ENCODE measurements around the gene MILR1.
A peak's percentile ranks its signal among the peaks of the same experiment; 100 is the strongest.
"Not testable (repeated sequence)": the region's sequence is repeated elsewhere in the genome, so short reads cannot be mapped to it uniquely, and the experiment has no call there.

The MILR1 gene, protein sequence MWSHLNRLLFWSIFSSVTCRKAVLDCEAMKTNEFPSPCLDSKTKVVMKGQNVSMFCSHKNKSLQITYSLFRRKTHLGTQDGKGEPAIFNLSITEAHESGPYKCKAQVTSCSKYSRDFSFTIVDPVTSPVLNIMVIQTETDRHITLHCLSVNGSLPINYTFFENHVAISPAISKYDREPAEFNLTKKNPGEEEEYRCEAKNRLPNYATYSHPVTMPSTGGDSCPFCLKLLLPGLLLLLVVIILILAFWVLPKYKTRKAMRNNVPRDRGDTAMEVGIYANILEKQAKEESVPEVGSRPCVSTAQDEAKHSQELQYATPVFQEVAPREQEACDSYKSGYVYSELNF

DNA sequence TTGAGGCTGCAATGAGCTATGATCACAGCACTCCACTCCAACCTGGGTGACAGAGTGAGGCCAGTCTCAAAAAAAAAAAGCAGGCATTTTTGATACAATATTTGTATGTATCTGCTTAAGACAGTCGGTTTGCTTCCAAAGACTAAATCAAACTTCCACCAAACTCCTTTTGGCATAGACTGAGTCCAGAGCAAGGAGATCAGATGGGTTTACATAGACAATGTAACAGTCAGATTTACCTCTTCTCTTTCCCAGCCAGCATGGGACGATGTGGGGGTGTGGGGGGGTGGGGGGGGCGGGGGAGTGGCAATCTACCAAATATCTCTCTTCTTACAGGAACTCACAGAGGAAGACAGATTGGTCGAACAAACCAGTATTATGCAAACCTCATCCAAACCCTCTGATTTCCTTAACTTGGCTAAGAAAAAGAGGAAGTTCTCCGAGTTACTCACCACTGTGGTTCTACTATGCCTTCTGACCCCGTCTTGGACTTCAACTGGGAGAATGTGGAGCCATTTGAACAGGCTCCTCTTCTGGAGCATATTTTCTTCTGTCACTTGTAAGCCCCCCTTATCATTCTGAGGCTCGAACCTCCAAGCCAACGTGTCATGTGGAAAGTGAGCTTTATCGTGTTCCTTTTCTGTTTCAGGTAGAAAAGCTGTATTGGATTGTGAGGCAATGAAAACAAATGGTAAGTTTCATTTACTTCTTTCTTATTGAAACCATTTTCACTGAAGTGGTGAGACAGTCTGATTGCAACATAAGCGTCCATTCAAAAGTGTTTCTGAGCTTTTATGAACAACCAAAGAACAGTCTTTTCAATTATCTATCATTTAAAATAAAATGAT is at the start of gene MILR1:
Gene MILR1, plus strand, starts transcription at position 451 of the 848 bp plus-strand sequence. Its CDS starts 54 bp downstream, at position 505.
- peak within 1 kb of the TSS in 19 of 21 experiments; percentile 13 to 80 (median 54) for H3K27ac ChIP-seq
- H3K4me3 ChIP-seq: peak within 1 kb of the TSS in 2 of 7 experiments; percentile 4 to 13

DNA sequence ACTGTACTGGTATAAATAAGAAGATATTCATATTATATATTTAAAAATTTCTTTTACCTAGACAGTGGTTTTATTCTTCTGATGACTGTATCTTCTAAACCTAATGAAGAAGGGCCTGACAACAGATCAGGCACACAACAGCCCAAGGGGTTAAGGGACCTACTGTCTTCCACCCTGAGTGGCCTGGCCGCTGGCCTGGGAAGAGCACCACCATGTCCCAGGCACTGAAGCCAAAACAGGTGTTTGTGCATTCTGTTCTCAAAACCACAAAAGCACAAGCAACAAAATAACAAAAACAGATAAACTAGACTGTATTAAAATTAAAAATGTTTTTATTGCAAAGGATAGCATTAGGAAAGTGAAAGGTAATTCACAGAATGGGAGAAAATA is 49.2 kb upstream of the MILR1 start:
- Histone ChIP-seq H3K27ac (peak overlapping the region in 1 of 21 experiments; percentile 36), H3K4me3 (no peak overlapping the region)

DNA sequence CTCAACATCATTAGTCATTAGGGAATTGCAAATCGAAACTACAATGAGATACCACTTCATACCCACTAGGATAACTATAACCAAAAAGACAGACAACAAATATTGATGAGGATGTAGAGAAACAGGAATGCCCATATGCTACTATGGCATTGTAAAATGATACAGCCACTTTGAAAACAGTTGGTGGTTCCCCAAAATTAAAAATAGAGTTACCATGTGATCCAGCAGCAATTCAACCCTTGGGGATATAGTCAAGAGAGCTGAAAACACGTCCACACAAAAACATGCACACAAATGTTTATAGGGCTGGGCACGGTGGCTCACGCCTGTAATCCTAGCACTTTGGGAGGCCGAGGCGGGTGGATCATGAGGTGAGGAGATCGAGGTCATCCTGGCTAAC is 48.3 kb upstream of the MILR1 start:
- Histone ChIP-seq H3K4me3 (no peak overlapping the region), H3K27ac (peak overlapping the region in 1 of 21 experiments; percentile 3)

DNA sequence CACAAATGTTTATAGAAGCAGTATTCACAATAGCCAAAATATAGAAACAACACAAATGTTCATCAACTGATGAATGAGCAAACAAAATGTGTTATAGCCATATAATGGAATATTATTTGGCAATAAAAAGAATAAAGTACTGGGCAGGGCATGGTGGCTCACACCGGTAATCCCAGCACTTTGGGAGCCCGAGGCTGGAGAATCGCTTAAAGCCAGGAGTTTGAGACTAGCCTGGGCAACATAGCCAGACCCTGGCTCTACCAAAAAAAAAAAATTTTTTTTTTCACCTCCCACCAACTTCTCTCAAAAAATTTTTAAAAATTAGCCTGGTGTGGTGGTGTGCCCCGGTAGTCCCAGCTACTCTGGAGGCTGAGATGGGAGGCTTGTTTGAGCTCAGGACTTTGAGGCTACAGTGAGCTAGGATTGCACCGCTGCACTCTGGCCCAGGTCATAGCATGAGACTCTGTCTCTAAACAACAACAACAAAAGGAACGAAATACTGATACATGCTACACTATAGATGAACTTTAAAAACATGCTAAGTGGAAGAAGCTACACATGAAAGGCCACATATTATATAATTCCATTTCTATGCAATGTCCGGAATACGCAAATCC is 47.6 kb upstream of the MILR1 start:
- Histone ChIP-seq H3K4me3 (no peak overlapping the region), H3K27ac (peak overlapping the region in 2 of 21 experiments; percentile 40 to 58)

DNA sequence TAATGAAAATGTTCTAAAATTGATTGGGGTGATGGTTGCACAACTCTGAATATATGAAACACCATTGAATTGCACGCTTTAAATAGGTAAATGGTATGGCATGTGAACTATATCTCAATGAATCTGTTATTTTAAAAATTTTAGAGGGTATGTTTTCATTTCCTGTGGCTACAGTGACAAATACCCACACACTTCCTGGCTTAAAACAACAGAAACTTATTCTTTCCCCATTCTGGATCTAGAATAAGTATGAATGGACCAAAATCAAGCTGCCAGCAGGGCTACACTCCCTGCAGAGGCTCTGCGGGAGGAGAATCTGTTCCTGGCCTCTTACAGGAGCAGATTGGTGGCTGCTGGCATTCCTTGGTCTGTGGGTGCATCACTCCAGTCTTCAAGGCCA is 47.0 kb upstream of the MILR1 start:
- peak overlapping the region in 3 of 21 experiments; percentile 24 to 58 (median 40) for H3K27ac ChIP-seq
- no peak overlapping the region for H3K4me3 ChIP-seq

DNA sequence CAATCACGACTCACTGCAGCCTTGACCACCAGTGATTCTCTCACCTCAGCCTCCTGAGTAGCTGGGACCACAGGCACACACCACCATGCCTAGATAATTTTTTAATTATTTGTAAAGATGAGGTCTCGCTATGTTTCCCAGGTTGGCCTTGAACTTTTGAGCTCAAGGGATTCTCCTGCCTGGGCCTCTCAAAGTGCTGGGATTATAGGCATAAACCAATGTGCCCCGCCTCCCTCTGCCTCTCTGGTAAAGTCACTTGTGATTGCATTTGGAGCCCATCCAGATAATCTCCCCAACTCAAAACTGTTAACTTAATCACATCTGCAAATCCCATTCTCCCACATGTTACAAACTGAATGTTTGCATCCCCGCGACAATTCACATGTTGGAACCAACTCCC is 46.4 kb upstream of the MILR1 start:
- Histone ChIP-seq H3K27ac (peak overlapping the region in 2 of 21 experiments; percentile 24 to 58), H3K4me3 (no peak overlapping the region)

DNA sequence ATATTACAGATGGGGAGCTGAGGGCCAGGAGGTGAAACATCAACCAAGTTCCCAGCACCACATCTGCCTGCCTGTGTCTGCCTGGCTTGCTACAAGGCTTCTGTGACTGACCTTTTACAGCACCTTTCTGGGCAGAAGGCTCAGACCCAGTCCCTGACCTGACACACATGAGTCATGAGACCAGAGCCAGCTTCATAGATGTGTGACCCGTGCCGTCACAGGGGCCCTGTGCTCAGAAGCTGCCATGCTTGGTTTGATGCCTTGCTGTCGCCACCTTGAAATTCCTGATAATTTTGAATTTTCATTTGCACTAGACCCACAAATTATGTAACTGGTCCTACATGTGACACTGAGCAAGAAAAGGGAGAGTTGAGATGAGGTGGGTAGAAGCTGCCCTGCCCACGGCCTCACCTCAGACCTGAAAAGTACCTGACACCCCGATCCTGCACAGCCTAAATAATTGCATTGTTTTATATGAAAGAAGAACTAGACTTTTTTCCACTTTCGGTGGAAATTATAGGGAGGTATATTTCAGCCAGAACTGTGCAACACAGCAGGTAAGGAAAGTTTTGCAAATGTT is 44.9 kb upstream of the MILR1 start:
- H3K4me3 ChIP-seq: no peak overlapping the region
- H3K27ac ChIP-seq: peak overlapping the region in 4 of 21 experiments; percentile 24 to 46 (median 33)

DNA sequence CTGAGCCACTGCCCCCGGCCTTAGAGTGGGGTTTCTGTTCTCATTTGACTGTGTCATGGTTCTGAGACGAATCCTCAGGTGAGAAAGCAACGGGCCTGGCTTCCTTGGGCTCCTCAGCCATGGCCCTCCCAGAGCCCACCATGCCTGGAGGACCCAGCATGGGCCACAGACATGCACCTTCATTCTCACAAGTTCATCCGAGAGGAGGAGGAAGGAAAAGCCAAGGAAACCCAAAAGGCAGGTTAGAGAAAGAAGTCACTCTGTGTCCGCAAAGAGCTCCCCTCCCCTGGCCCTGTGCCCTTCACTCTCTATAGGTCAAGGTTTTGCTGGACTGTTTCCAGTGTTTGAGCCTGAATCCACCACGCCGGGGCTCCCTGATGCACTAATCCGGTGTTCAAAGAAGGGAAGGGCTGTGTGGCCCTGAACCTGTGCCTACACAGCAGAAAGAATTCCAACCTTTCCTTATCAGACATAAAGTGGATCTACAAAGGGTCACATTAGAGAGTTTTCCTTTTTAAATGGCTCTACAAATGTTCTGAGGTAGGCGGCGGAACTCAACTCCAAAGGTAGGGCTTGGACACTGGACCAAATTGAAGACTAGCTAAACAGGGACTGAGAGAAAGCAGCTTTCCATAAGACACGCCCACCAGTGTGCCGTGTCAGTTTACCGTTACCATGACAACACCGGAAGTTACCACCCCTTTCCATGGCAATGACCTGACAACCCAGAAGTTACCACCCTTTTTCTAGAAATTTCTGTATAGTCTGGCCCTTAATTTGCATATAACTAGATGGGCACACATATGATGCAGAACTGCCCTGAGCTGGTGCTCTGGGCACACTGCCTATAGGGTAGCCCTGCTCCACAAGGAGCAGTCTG is 42.4 kb upstream of the MILR1 start:
- H3K27ac ChIP-seq: no peak overlapping the region

DNA sequence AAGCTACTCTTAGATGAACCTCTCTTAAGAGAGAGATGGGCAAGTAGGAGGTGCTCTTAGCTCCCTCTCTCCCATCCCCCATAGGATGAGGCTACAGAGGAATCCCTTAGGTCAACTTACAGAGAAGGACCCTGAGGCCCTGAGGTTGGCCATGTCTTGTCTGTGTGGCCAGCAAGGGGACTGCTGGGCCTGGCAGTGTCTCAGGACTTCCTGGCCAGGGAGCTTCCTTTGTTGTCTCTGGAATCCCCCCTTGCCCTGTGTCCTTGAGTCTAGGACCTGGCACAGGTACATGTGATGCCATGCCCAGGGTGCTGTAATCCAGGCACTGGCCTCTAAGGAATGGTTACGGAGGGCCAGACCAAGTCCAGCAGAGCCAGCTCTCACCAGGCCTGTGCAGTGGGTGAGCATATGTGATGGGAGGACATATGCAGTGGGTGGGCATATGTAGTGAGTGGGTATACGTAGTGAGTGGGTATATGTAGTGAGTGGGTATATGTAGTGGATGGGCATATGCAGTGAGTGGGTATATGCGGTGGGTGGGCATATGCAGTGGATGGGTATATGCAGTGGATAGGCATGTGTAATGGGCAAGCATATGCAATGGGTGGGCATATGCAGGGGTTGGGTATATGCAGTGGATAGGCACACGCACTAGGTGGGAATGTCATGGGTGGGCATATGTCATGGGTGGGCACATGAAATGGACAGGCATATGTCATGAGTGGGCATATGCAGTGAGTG is 38.0 kb upstream of the MILR1 start:
- Histone ChIP-seq H3K4me3 (no peak overlapping the region), H3K27ac (peak overlapping the region in 8 of 21 experiments; percentile 3 to 63 (median 48))

More for the DNA sequence above, 42.4 kb upstream of the MILR1 start:
- no peak overlapping the region for H3K4me3 ChIP-seq

DNA sequence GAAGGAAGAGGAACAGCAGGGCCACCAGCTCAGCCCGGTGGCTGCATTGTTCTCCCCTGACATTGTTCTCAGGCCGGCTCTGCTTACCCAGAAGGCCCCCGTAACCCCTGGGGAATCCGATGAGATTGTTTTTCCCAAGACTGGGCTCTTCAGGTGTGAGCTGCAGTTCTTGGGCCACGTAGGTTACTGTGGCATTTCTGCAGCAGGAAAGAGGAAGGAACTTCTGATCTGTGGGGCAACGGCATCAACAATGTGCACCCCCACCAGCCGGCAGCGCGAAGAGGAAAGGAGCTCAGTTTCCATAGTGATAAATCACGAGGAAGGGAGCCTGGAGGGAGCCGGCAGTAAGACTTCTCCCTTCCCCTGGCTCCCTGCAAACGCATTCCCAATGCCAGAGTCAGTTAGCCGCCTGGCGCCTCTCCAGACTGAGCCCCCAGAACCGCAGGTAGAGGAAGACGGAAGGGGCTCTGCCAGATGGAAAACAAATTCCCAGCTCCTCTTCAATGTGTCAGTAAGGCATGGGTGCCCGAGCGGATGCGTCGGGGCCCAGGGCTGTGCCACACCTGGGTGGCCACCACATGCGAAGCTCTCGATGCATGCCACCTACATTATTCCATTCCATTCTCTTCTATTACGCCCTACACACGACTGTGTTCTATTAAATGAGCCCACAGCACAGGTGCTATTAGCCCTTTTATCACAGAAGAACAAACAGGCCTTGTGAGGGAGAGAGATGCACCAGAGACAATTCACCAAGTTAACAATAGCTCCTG is 36.7 kb upstream of the MILR1 start:
- peak overlapping the region in 2 of 7 experiments; percentile 6 to 10 for H3K4me3 ChIP-seq
- peak overlapping the region in 18 of 21 experiments; percentile 10 to 78 (median 56) for H3K27ac ChIP-seq

DNA sequence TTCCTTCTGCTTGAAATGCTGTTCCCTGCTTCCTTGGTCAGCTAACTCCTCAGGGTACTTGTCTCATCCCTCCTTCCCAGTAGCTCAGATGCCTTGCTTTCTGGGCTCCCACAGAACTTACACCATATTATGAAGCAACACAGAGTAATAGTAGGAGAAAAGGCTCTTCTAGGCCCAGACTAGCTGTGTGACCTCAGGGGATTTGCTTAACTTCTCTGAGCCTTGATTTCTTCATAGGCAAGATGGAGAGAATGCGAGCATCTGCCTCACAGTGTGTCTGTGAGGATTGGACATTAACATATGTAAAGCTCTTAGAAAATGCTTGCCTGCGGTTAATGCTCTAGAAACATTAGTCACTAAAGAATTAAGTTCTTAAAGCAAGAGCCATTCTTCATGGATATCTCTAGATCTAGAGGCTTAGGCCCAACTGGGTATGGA is 36.0 kb upstream of the MILR1 start:
- H3K27ac ChIP-seq: peak overlapping the region in 15 of 21 experiments; percentile 0 to 78 (median 52)
- peak overlapping the region in 2 of 7 experiments; percentile 1 to 21 for H3K4me3 ChIP-seq

DNA sequence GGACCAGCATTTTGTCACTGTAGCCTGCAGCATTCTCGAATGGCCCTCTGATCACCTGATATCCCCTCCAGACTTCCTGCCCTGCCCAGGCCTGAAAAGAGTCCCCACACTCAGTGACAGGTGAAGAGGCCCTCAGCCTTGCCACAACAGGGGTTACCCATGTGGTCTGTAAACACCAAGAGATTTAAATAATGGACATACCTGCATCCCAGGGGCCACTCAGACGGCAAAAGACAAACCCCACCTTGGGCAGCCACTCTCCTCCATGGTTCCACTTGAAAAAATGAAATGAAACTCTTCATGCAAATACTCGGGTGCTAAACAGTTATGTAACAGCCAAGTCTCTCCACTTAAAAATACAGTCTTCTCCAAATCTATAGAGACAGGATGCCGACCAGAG is 35.4 kb upstream of the MILR1 start:
- Histone ChIP-seq H3K27ac (peak overlapping the region in 12 of 21 experiments; percentile 0 to 78 (median 54)), H3K4me3 (peak overlapping the region in 2 of 7 experiments; percentile 1 to 21)

DNA sequence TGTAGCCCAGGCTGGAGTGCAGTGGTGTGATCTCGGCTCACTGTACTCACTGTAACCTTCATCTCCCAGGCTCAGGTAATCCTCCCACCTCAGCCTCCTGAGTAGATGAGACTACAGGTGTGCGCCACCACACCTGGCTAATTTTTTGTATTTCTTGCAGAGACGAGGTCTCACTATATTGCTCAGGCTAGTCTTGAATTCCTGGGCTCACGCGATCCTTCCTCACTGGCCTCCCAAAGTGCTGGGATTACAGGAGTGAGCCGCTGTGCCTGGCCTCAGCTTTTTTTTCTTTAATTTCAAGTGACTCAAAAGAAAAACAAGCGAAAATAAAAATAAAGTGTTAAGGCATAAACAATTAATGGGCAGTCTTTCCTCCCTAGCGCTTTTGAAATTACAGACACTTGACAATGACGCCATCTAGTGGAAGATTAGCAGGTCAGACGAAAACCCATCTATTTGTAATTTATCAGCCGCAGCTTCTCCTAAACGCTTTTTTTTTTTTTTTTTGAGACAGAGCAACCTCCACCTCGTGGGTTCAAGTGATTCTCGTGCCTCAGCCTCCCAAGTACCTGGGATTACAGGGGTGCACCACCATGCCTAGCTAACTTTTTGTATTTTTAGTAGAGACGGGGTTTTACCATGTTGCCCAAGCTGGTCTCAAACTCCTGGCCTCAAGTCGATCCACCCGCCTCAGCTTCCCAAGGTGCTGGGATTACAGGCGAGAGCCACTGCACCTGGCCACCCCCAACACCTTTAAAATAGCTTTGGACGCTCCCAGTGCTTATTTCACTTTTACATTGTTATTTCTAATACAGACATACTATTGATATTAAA is 30.2 kb upstream of the MILR1 start:
- H3K27ac ChIP-seq: peak overlapping the region in 1 of 21 experiments; percentile 41
- no peak overlapping the region for H3K4me3 ChIP-seq

DNA sequence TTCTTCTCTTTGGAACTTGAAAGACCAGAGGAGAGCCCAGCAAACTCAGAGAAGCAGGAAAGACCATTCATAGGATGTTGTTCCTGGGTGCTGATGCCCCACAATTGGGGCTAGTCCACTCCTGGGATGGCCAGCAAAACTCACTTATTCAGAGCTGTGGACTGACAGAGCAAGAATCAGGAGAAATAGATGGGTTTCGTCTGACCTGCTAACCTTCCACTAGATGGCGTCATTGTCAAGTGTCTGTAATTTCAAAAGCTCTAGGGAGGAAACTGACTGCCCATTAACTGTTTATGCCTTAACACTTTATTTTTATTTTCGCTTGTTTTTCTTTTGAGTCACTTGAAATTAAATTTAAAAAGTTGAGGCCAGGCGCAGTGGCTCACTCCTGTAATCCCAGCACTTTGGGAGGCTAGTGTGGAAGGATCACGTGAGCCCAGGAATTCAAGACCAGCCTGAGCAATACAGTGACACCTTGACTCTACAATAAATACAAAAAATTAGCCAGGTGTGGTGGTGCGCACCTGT is 28.7 kb upstream of the MILR1 start:
- Histone ChIP-seq H3K4me3 (no peak overlapping the region), H3K27ac (no peak overlapping the region)

DNA sequence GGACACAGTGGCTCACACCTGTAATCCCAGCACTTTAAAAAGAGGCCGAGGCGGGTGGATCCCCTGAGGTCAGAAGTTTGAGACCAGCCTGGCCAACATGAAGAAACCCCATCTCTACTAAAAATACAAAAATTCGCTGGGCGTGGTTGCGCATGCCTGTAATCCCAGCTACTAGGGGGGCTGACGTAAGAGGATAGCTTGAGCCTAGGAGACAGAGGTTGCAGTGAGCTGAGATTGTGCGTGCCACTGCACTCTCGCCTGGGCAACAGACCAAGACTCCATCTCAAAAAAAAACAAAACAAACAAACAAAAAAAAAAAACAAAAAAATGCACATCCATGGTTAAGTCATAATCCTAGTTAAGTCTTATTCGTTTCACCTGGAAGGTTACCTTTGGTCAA is 26.8 kb upstream of the MILR1 start:
- H3K4me3 ChIP-seq, H3K27ac ChIP-seq: not testable (repeated sequence)

DNA sequence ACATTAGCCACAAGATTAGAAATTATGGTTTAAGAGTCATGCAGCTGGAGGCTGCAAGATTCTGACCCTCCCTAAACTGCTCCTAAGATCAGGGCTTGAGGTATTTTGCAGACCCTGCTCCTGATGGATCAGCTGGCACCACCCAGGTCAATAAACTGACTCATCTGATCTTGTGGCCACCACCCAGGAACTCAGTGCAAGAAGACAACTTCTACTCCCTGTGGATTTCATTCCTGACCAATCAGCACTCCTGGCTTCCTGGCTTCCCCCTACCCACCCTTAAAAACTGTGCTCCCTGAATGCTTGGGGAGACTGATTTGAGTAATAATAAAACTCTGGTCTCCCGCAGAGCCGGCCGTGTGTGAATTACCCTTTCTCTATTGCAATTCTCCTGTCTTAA is 25.0 kb upstream of the MILR1 start:
- H3K27ac ChIP-seq: no peak overlapping the region
- no peak overlapping the region for H3K4me3 ChIP-seq

Measured in skin epidermis (tissue), 12 donors.